HG03521 (cell line): Measurements from ENCODE around the gene GCN1.

ENCODE experiments used
- ATAC-seq: cut with Tn5 transposase; IDR thresholded peaks from one replicate; pipeline ENCODE4 v1.9.1; 2021; ENCODE audit warnings: mild to moderate bottlenecking, moderate library complexity; ENCODE audit not compliant: unreplicated experiment

The GCN1 gene

DNA sequence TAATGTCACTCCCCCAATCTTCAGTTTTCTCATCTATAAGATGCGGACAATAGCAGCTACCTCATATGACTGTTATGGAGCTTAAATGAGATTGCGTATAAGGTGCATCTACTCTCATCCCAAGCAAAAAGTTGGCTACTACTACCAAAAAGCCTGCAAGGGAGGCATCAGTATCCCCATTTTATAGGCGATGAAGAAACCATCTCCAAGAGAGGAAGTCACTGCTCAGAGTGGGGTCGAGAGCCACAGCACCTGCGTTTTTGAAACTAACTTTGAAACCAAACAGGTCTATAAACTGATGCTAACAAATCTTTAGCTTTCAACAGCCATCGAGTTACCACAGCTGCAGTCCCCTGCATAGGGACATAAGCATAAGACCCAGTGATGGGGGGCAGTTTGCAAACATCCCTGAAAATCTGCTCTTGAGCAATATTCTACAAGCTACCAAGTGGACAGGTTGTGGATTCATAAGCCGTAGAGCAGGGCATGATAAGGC lies 3.5 kb downstream of the GCN1 start:
- ATAC-seq = no peak

DNA sequence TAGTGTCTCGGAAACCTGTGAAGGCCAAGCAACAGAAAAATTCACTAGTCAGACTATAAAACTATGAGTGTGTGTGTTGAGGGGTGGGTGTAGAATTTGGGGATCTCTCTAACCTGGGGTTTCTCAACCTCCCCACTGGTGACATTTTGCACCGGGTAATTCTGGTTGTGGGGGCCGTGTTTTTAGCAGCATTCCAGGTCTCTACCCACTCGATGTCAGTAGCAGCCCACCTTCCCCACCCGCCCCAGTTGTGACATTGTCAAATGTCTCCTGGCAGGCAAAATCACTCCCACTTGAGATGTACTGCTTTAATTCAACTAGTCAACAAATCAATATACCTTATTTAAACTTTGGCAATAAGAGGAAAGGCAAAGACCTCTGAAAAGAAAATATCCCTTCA lies 4.1 kb downstream of the GCN1 start:
- ATAC-seq = no peak

DNA sequence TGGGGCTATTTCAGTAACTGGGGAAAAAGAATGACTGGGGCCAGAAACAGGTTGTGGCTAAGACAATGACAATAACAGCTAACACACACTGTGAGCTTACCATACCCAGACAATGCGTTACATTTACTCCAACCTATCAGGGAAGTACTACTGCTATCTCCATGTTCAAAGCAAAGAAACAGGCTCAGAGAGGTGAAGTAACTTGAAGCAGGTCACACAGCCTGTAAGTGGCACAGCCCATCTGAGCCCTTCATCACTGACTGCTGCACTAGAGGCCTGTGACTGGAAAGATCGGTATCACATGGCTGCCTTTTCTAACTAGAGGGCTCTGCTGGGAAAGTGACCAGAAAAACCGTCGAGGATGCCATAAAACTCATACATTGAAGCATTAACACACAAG lies 7.9 kb downstream of the GCN1 start:
- ATAC-seq = no peak

DNA sequence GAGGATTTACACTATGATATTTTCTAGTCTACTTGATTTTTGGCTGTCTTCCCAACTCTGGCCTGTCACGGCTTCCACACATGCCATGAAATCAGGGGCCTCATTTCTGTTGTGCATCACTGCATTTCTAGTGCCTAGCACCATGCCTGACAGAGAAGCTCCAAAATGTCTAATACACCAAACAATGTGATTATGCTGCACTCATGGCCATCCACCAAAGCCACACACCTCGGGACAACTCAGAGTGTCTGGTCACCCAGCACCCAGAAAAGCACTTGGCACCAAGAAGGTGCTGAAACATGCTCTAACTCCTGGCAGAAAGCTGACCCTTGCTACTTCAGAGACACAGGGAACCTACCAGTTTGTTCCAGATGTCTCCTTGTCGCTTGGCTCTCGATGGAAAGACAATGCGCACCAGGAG lies 11.3 kb downstream of the GCN1 start:
- no peak for ATAC-seq

DNA sequence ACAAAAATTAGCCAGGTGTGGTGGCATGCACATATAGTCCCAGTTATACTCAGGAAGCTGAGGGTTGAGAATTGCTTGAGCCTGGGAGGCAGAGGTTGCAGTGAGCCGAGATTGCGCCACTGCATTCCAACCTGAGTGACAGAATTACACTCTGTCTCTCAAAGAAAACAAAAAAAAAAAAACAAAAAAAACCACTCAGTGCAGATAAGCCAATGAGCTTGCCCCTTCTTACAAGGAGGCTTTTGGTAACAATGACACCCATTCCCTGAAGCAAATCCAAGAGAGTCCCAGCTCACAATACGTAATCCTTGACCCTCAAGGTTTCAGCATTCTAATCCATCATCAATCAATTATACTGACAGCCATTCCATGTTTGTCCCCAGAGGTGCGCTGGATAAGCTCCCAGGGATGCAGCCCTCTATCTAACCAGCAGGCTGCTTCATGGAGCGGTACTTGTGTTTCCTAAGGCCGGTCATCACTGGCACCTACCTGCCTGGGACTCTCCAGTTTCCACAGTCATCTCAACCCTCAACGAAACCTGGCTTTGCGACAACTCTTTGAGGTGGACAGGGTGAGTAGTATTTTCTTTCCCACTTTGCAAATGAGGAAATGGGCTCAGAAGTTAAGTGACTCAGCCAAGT lies 12.4 kb downstream of the GCN1 start:
- ATAC-seq = no peak

DNA sequence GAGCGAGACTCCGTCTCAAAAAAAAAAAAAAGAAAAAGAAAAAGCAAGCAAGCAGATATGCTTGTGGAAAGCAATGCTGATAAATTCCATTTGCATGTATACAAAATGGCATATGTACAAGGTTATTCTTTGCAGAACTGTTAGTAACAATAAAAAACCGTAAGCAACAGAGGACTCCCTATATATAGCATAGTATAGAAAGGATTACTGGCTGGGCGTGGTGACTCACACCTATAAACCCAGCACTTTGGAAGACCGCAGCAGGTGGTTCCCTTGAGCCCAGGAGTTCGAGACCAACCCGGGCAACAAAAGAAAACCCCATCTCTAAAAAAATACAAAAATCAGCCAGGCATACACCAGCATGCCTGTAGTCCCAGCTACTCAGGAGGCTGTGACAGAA lies 13.5 kb downstream of the GCN1 start:
- no peak for ATAC-seq

DNA sequence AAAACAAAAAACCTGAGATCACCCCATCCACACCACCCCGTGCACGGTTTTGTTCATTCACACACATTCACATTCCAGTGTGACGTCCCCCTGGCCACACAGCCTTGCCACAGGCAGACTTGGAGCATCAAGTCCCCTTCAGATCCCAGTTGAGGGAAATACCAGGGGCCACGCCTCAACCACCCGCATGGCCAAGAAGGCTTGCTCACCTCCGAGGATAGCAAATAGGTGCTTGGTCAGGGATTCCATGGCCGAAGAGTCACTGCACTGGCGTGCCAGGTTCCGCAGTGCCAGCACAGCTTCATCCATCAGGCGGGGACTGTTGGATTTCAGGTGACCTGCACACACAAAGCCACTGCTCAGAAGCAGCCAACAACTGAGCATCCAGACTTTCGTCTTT lies 19.0 kb downstream of the GCN1 start:
- ATAC-seq = no peak

DNA sequence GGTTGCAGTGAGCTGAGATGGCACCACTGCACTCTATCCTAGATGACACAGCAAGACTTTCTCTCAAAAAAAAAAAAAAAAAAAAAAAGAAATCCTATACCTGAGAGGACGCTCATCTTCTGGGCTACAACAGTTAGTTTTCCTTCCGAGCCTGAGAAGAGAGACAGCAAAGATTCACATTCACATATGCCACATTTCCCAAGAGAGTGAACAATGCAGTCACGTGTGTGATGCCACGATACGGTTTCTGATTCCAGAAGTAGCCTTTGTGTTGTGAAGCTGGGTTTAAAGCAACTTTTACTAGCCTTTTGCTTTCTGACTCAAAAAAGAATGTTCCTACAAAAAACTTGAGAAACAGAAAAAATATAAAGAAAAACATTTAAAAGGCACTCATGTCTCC lies 19.5 kb downstream of the GCN1 start:
- ATAC-seq = no peak

DNA sequence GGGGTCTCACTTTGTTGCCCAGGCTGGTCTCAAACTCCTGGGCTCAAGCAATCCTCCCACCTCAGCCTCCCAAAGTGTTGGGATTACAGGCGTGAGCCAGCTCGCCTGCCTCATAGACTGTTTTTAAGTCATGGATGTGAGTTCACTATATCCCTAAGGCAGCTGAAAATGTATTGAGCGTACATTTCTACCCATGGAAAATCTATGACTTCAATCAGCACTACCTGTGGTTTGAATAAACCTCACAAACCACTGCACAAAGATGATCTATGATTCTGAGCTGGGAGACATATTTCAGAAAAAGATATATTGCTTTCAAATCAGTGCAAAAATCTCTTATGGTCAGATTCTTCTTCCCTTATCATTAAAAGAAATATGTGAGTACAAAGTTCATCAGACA lies 22.5 kb downstream of the GCN1 start:
- ATAC-seq = no peak

DNA sequence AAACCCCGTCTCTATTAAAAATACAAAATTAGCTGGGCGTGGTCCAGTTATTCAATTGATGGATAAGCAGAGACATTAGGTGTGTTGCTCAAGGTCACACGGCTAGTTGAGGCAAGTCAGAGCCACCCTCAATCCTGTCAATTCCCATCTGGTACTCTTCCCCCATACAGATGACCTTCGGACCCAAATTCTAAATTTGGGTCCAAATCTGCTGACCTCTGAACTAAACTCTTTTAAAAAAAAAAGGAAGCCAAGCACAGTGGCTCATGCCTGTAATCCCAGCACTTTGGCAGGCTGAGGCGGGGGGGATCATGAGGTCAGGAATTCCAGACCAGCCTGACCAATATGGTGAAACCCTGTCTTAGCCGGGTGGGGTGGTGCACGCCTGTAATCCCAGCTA lies 23.9 kb downstream of the GCN1 start:
- no peak for ATAC-seq

DNA sequence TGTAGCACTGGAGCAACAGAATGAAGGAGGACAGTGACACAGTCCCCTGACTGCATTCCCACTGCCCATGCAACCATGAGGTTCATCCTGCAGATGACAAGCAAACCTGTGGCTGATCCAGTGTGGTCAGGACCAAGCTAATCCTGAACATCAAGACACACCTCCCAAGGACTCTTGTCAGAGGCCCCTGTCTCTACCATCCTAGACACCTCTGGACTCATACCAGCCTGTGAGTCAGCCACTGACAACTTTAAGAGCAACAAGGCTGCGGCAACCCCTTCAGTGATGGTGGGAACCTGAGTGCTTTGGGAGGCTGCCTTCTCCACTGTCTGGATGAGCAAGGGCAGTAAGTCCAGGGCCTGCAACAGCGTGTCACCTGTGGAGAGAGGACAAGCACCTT lies 24.6 kb downstream of the GCN1 start:
- no peak for ATAC-seq

DNA sequence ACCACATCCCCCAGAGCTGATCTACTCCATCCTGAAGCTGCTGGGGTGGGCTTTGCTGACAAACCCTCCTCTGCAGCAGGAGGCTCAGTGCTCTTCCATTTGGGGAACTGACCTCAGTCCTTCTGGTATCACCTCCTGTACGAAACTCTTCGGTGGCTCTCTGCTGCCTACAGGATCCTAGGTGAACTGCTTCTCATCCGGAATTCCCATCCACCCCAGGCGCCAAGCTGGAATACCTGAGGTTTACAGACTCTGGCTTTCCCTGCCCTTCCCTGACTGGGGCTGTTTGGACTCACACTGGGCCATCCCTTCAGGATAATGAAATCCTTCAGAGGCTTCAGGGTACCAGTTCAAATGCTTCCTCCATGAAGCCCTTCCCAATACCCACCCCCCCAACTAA lies 26.2 kb downstream of the GCN1 start:
- no peak for ATAC-seq

DNA sequence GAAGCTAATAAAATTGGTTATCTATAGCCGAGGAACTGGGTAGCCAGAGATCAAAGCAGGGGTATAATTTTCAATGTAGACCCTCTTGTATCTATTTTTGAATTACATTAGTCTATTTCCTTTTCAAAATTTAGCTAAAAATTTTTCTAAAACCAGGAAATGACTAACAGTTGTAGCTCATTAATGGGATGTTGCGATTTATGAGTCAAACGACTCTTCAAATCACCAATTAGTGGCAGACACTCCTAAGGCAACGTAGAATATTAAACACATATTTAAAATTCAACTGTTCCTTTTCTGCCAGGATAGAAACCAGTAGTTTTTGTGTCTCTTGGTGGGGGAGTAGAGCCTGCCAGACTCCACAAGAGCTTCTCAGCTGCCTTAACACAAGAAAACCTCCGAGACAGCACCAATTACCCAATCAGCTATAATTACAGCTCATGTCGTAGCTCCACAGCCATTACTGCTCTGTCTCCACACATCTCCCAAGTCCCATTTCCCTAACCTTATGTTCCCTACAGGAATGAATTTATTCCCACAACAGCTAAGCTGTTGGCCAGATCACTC lies 26.9 kb downstream of the GCN1 start:
- ATAC-seq = no peak

DNA sequence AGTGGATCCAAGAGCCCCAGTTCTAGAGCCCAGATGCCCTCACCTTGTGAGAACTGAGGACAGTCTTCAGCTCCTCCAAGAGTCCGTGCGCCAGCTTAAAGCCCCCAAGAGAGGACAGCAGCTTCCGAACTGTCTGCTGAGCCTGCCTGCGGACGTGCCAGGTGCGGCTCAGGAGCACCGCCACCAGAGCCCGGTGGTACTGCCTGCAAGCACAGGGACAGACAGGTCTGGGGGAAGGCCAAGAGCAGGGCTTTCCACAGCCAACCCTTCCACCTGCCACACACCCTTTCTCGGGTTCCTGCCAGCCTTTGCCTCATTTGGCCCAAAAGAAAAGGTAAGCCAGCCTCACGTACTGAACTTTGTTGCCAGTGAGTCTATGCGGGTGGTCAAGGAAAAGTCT lies 30.2 kb downstream of the GCN1 start:
- no peak for ATAC-seq

DNA sequence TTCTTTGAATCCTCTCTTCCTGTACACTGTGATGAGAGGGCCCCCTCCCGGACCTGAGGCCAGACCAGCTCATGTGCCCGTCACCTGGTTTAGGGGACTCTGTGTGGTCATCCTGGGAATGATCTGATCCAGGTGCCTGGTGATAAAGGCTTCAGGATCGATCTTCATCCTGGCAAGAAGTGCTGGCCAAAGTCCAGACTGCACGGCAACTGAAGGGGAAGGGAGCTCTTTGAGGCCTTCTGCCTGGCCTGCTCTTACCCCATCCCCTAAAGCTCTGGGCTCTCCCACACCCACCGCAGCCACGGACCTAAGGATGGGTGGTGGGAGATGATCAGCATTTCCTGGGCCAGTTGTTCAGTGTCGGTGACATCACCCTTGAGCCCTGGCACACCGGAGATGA lies 31.8 kb downstream of the GCN1 start:
- no peak for ATAC-seq

DNA sequence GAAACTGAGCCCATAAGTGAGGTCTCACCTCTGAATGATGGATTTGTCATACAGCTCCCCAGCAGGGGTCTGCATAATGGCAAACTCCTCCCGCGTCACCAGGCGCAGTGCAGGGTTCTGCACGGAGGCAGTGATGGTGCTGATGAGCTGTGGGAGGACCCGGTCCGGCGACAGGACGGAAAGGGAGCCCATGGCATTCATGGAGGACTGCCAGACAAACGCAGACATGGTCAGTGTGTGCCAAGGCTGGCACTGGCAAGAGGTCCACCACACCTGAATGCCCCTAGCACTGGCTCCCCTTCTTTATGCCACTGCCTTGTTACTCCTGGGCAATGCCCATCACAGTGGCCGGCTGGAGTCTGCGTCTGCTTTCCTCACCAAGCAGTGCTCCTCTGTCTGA lies 32.7 kb downstream of the GCN1 start:
- no peak for ATAC-seq

DNA sequence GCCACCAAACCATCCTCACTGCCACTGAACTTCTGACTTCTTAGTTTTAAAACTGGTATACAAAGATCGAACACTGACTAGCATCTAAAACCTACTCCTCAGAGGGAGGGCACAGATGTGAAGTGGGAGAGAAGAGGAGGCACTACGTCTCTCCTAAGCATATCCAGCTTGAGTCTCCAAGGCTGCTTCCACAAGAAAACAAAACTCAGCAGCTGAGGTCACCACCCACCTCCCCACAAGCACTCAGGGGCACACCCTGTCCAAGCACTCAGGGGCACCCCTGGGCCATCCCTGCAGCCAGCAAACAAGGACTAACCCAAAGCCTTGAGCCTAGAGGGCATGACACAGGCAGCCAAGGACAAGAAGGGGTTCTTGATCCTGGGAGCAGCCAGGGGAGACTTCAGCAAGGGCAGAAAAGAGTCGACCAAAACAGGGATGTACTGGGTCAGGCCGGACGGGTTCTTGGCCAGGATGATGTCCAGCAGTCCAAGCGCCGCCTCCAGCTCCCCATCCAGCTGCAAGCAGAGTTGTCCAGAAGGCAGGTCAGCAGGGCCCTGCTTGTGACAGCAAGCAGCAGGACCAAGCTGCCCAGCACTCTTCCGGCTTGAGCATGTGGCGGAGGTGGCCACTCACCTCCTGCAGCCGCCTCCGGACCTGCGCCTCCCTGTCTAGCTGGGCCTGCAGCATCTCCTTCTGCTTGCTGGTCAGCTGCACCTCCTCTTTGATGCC lies 34.8 kb downstream of the GCN1 start:
- no peak for ATAC-seq

DNA sequence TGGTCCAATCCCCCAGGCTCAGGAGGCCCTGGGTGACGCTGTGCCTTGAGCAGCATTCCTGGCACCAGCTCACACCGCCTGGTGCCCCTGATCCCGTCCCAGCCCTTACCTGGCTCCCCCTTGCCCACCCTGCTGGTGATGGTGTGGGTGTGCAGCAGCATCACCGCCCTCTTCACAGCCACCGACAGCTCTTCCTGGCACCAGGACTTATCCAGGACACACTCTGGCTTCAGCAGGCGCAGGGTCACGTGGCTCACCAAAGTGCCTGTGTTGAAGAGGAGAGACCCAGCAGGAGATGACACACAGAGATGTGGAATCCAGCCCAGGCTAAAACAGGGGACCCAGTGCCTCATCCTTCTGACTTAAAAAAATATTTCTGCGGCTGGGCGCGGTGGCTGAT lies 36.2 kb downstream of the GCN1 start:
- ATAC-seq = no peak

DNA sequence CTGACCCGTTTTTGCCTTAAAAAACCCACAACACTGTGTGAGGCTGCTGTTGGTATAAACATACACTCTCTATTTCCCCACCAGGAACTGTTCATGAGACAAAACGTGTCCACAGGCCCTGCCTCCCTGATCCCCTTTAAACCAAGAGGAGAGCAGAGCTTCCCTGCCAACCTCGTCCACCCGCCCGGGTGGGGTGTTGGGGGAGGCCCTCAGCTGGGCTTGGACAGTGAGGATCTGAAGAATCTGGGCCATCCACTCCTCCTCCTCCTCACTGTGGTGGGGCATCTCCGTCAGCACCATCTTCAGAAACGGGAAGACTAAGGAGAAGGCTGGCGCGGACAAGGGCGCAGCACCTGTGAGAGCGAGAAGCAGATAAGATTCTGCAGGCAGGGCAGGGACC lies 36.8 kb downstream of the GCN1 start:
- ATAC-seq = no peak

DNA sequence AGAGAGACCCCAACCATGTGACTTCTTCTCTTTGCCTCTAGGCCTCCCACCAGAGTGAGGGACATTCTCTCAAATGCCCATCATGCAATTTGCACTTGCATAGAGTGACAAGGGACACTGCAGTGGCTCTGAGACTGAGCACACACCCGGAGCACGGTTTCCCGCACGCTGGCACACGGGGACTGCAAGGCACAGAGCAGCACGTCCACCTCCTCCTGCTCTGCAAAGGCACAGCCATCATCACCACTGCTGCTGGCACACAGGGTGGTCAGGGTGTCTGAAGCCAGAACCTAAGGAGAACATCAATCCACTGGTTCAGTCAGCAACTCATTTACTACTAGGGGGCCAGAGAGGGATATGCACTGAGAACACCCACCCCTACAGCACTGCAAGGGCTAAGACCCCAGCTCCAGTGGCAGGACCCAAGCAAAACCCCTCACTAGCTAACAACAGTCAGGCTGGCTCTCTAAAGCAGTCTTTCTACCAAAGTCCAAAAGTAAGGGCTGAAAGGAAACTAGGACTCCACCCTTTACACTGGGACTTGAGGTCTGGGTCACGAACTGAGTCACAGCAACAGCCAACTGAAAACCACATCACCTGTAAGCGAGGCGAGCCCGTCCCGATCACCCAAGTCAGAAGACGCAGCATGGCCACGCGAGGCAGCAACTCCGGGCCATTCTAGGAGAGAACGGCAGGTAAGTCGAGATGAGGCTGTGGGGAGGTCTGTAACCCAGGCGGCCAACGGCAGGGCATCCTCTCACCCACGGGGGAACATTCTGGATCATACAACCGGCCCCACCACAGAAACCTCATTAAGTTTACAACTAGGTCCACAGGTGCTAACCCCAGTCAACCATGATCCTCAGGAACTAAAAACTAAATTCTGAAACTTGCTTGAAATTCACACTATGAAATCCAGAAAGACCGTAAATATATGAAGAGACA lies 37.9 kb downstream of the GCN1 start:
- no peak for ATAC-seq

DNA sequence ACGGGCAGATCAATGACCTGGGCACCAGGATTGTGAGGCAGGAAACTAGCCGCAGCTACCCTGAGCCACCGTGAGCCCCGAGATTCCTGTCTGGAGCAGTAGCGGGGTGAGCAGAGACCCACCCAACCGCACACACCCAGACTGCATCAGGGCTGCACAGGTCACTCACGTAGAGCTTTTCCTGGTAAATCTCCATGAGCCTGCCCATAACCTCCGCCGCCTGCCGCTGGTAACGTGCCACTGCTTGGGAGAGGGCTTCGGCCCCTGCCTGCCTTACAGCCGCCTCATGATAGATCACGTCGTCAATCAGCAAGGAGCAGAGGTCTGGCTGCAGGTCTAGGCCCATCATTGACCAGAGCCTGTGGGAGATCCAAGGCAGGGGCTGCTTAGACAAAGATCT lies 39.4 kb downstream of the GCN1 start:
- ATAC-seq = no peak
